Iris pigment epithelial cell (primary cell): Measurements from ENCODE around the gene SCFD2.
"Not testable (repeated sequence)": the region's sequence is repeated elsewhere in the genome, so short reads cannot be mapped to it uniquely, and the experiment has no call there.

Experiments used
- DNase-seq: peaks from one replicate; pipeline ENCODE4 v3.0.0-alpha.2; 2011; ENCODE audit warnings: low read depth

Gene SCFD2

DNA sequence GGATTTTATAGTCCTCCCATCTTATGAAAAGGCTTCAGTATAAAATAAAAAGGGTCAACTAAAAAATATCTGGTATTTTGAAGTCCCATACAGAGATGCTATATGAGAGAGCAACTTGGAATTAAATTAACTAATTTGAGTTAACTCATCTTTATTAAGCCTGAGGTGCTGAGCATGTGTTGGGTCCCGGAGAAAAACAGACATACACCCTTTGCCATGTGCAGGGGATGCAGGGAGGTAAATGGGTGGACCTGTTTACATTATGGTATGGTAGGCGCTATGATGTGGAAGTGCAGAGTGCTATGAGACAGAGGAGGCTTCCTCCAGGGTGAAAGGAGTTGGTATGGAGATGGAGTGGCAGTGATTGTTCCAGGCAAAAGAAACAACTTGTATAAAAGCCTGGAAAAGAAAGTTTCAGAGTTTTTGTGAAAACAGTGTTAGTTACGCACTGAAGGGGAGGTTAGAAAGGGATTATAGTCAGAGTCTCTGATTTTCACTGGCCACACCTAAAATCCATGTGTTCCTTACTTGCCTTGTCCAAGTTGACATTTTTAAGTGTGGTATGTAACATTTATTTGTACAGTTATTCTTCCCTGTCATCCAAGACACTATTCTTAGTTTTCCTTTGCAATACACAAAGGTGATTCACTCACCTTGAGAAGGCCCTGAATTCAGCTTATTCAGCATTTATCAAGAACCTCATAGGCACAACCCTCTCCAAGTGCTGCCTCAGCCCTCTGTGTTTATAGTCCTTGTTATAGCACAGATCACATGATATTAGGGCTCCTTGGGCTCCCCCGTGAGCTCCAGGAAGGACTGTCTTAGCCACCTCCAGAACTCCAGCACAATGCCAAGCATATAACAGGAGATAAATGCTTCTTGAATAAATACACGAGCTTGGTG, 351.7 kb downstream of the SCFD2 start:
- DNase-seq: no peak

GRCh38 chr4:53012738-53013137, 353.1 kb downstream of the SCFD2 start:
- DNase-seq: no peak

DNA sequence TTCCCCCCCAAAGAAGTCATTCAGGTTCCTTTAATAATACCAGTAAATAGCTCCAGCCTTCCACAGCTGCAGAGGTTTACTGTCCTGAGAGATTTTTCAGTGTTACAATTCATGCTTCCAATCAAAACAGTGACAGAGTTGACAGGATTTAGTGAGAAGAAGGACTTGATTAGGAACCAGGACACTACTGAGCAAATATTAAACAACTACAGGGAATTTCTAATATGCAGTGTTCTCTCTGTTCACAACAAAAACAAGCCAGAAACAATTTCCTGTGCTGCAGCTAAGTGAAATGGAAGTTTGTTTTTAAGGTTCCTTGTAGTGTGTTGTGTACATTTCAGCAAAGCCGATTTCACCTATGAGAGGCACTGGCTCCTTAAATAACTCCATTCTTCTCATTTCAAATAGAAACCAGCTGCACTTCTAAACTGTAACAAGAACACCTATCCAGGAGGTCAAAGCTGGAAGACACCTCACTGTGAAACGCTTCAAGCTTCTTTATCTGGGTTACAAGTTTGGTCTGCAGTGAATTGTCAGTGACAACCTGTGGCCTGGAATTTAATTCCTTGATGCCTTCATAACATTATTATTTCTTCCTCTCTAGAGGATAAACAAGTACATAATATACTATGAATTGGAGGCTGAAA, 354.5 kb downstream of the SCFD2 start:
- DNase-seq: no peak

DNA sequence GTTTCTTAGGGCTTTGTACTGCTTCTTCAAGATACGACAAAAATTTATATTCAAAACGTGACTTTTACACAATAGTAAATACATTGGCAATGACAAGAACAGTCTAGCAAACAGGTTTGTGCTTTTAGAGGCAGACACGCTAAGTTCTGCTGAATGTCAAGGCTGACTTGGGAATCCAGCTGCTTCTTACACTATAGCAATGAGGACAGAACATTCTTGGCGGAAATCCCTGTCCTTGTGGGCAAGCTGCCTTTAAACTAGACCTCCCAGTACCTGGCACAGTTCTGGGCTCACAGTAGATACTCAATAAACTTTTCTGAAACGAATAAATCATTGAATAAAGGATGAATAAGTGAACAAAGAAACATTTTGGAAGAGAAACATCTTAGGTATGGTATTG, 355.5 kb downstream of the SCFD2 start:
- DNase-seq: peak; percentile 77

- no peak for DNase-seq
Measured at GRCh38 chr4:53009824-53010223, 356.0 kb downstream of the SCFD2 start.

DNA sequence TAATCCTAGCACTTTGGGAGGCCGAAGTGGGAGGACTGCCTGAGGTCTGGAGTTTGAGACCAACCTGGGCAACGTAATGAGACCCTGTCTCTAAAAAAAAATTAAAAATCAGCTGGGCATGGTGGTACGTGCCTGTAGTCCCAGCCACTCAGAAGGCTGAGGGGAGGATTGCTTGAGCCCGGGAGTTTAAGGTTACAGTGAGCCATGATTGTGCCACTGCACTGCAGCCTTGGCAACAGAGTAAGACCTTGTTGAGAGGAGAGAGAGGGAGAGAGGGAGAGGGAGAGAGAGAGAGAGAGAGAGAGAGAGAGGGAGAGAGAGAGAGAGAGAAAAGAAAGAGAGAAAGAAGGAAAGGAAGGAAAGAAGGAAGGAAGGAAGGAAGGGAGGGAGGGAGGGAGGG, 358.8 kb downstream of the SCFD2 start:
- no peak for DNase-seq

DNA sequence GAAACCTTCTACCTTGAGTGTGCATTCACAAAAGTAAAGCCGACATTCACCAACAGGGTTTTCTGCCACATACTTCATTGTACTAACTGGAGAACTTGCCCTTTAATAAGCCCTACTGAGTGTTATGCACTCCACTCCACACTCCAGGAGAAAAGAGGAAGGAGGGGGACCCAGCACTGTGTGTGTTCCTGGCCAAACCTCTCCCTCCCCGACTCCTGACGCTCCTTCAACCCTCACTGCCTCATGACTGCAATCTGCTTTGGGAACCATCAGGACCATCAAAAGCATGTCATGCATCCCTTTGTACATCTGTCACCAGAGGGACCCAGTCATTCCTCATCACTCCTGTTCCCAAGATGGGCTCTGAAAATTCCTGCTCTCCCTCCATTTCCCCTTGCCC, 360.1 kb downstream of the SCFD2 start:
- no peak for DNase-seq

DNA sequence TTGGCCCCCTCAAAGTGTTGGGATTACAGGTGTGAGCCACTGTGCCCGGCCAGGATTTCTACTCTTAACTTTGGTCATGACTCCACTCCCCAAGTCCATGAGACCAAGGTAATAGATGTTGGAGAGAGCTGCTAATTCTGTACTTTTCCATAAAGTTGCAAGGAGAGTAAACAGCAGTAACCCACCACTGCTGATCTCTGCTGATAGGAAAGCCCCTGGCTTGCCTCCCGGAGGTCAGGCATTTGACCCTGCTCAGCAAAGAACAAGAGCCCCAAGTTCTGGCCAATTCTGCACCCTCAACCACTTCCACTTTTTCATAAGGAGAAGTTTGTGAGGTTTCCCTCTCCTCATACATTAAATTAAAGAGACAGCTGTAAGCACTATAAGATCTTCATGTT, 360.7 kb downstream of the SCFD2 start:
- DNase-seq: no peak

GRCh38 chr4:53004497-53005148, 361.2 kb downstream of the SCFD2 start:
- no peak for DNase-seq

- DNase-seq: no peak
Measured at GRCh38 chr4:53003959-53004358, 361.9 kb downstream of the SCFD2 start.

DNA sequence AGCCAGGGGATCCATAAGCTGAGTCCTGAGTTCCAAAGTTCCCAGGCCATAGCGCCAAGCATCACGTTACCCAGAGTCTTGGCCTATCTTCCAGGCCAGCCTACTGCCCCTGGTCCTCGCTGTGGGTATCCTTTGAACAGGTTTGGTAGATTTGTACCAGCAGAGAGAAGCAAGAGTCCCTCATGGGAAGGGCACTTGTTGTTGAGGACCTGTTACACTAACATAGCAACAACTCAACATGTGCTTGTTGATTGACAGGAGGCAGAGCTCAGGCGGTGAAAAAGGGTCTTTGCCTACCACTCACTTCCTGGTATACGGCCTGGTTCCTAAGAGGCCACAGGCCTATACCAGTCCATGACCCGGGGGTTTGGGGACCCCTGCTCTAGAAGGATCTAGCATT, 365.3 kb downstream of the SCFD2 start:
- DNase-seq: no peak

GRCh38 chr4:52999626-53000025, 366.2 kb downstream of the SCFD2 start:
- no peak for DNase-seq

DNA sequence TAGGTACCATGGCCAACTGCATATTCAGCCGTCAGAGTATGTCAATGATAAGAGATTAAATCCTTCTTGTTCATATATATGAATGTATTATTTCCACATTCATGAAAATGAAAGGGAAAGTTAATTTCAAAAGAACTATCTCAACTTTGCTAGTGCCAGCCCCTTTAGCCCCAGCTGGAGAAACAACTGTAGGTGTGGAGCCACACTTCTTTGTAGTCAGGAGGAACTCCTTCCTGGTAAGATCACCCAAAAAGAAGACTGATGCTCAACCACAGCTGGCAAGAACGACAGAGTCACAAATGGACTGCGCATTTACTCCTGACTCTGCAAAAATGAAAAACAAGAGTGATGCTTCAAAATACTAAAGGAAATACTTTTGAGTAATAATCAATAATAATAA, 367.4 kb downstream of the SCFD2 start:
- DNase-seq: no peak

DNA sequence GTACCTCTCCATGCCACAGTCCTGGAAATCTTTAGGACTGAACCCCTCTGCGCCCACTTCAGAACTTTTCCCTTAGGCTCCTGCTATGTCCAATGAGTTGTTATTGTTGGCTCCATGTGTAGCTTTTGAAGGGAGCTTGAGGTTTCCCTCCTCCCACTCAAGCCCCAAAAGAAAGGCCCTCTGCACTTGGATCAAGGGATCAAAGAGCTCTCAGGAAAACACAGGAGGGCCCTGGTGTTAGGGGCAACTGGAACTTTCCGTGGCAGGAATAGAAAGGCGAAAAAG, 368.8 kb downstream of the SCFD2 start:
- DNase-seq: no peak

DNA sequence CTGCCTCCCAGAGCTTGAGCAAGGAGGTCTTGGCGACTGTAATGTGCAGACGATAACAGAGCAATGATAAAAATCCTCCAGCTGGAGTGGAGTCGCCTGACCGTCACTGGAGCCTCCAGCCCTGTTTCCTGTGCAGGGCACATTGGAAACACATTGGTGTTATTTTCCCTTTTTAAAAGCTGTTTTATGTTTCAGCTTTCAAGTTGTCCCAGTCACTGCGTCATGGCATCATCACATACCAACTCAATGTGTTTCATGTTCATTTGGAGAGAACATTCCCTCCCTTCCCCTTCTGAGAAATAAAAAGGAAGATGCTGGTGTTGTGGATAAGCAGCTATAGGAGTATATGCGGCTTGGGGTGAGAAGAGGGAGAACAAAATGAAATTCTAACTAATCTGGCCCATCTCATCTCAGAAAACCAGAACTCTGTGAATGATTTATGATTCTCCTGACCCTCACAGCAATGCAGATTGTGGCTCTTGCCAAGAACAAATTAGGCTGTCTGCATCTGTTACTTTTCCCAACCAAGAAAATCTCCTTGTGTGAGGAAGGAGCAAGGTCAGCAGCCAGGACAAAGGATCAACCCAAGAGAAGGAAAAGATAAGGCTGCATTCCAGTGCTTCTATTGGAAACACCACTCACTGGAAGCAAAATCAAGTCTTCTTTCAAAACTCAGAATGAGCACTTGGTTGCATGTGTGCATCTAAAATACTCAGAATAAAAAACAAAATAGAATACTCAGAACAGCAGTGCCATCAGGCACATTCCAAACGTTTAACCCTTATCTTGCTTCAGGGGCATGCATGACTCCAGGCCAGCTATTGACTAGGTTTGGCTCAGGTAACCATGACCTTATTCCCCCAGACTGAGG, 369.4 kb downstream of the SCFD2 start:
- DNase-seq: peak; percentile 53

GRCh38 chr4:52995360-52996030, 370.4 kb downstream of the SCFD2 start:
- no peak for DNase-seq

GRCh38 chr4:52994567-52994966, 371.3 kb downstream of the SCFD2 start:
- no peak for DNase-seq

DNA sequence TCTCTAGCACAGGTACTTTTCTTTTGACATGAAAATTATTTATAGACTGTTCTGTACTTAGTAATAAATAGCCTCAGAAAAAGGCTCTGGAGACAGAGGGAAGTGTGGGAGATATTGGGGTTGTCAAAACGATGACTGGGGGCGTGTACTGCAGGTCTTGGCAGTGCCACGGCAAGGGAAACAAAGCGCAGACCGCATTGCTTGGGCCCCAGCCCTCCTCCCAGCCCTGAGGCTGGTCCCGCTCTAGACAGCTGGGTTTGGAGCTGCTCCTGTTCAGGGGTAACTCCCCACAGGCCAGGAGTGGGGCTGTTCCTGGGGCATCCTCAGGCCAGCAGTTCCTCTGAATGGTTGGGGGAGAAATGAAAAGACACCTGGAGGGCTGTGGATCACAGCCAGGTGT, 372.1 kb downstream of the SCFD2 start:
- no peak for DNase-seq

DNA sequence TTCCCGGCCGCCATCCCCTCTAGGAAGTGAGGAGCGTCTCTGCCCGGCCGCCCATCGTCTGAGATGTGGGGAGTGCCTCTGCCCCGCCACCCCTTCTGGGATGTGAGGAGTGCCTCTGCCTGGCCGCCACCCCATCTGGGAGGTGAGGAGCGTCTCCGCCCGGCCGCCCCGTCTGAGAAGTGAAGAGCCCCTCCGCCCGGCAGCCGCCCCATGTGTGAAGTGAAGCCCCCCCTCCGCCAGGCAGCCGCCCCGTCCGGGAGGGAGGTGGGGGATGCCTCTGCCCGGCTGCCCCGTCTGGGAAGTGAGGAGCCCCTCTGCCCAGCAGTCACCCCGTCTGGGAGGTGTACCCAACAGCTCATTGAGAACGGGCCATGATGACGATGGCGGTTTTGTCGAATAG, 373.3 kb downstream of the SCFD2 start:
- not testable (repeated sequence) for DNase-seq

DNA sequence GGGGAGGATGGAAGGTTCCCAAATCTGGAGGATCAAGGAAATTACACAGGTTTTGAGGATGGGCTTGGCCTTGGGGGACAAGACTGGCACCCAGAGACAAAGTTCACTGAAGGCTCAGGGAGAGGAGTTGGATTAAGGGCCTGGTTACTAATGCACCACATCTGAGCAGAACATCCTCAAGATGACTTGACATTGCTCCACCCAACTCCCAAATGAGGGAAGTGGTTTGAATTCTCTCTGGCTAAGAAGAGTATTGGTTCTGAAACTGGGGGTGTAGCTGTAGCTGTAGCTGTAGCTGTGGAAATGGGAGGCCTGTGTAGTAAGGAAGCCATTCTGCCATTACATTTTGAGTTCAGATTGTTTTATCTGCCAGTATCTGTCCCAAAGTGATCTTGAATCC, 374.4 kb downstream of the SCFD2 start:
- DNase-seq: no peak

GRCh38 chr4:52990706-52991105, 375.2 kb downstream of the SCFD2 start:
- no peak for DNase-seq

- DNase-seq: no peak
Measured at GRCh38 chr4:52989865-52990264, 376.0 kb downstream of the SCFD2 start.
